A673 (cell line): ENCODE measurements around the gene CLDN34.

Experiments
- EZH2 ChIP-seq: fragments of 200-600 bp; sonication (generic); IDR thresholded peaks from 2 replicates; pipeline ENCODE4 v1.6.1; 2017; ENCODE audit warnings: borderline replicate concordance, low read depth, mild to moderate bottlenecking, mixed read lengths, antibody characterized with exemption, low read length; ENCODE audit not compliant: poor library complexity, severe bottlenecking
- TF ChIP-seq, protein P1 (sequence below): fragments of 300-800, 200-600 bp; sonication (generic); conservative IDR thresholded peaks from 2 replicates; pipeline ENCODE4 v1.5.1; 2017; ENCODE audit warnings: low read depth, mild to moderate bottlenecking, antibody characterized with exemption, low read length, moderate library complexity, mixed read lengths

GRCh38 chrX:9983846-9984245 lies 16.7 kb downstream of the CLDN34 start:
- TF ChIP-seq, protein P1, sequence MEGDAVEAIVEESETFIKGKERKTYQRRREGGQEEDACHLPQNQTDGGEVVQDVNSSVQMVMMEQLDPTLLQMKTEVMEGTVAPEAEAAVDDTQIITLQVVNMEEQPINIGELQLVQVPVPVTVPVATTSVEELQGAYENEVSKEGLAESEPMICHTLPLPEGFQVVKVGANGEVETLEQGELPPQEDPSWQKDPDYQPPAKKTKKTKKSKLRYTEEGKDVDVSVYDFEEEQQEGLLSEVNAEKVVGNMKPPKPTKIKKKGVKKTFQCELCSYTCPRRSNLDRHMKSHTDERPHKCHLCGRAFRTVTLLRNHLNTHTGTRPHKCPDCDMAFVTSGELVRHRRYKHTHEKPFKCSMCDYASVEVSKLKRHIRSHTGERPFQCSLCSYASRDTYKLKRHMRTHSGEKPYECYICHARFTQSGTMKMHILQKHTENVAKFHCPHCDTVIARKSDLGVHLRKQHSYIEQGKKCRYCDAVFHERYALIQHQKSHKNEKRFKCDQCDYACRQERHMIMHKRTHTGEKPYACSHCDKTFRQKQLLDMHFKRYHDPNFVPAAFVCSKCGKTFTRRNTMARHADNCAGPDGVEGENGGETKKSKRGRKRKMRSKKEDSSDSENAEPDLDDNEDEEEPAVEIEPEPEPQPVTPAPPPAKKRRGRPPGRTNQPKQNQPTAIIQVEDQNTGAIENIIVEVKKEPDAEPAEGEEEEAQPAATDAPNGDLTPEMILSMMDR, result no peak
- no peak for TF ChIP-seq EZH2
